GM12878 (cell line): ENCODE results near the gene ZNF302. TPM values are rescaled to one million over a fixed set of nuclear protein-coding genes. Genes with fewer than 3 reads are reported as not detected.

Experiments used
- ATAC-seq: fragments of 200-7000 bp; cut with Tn5 transposase; 3 replicates; pipeline ENCODE4 v1.9.1; 2020; ENCODE audit warnings: mild to moderate bottlenecking, moderate library complexity
- BruUV-seq: library from RNA; stranded (reverse); fragments of 400-500 nt; replicated peaks from 2 replicates; lab custom pipeline; 2021; lab: Mats Ljungman, UMichigan
- CTCF ChIA-PET: fragments of 300-600 bp; sonication (Branson Sonifier 250); formaldehyde crosslinking; extraction: SDS; loops from one replicate; lab custom pipeline; 2021; ENCODE audit warnings: inconsistent platforms; lab: Yijun Ruan, JAX
- POLR2A ChIA-PET: fragments of 350-600 bp; formaldehyde crosslinking; extraction: SDS; loops from one replicate; lab custom pipeline; 2021; ENCODE audit warnings: inconsistent platforms; lab: Charles Lee
- RAD21 ChIA-PET: fragments of 300-600 bp; sonication (Branson Sonifier 250); formaldehyde crosslinking; loops from one replicate; lab custom pipeline; 2023; ENCODE audit warnings: antibody characterized with exemption; ENCODE audit not compliant: unreplicated experiment; lab: Charles Lee
- SMC1A ChIA-PET: fragments of 300-600 bp; sonication (Branson Sonifier 250); formaldehyde crosslinking; loops from one replicate; lab custom pipeline; 2023; ENCODE audit not compliant: unreplicated experiment, uncharacterized antibody; lab: Charles Lee
- DNase-seq: peaks from one replicate; pipeline ENCODE4 v3.0.0-alpha.2; 2011; ENCODE audit warnings: low read depth, low spot score
- FAIRE-seq: peaks from 3 replicates; lab custom pipeline; 2011; peaks lifted over from hg19 to GRCh38; lab: Jason Lieb, UNC
- H2AFZ ChIP-seq: 2 replicates; pipeline ENCODE4 v1.6.0; 2011; ENCODE audit warnings: low read depth, low read length, control low read depth; ENCODE audit not compliant: control insufficient read depth
- H3K27ac ChIP-seq: 2 replicates; pipeline ENCODE4 v1.5.1; 2011; ENCODE audit warnings: control low read depth; ENCODE audit not compliant: control insufficient read depth, insufficient read depth
- H3K27me3 ChIP-seq, 2 experiments: replicated peaks in 1 of 2; 2 replicates each; pipeline versions ENCODE4 v1.6.0 to v1.6.1; 2011; ENCODE audit warnings: low read length in 1 of 2; ENCODE audit not compliant: control insufficient read depth in 2 of 2, insufficient read depth in 2 of 2
- H3K36me3 ChIP-seq, 2 experiments: 2 replicates each; pipeline ENCODE4 v1.5.1; 2011; ENCODE audit warnings: low read length in 1 of 2; ENCODE audit not compliant: control insufficient read depth in 2 of 2, insufficient read depth in 2 of 2
- H3K4me1 ChIP-seq: 2 replicates; pipeline ENCODE4 v1.6.1; 2011; ENCODE audit warnings: mild to moderate bottlenecking, low read length, moderate library complexity, mixed read lengths; ENCODE audit not compliant: control insufficient read depth, insufficient read depth
- H3K4me2 ChIP-seq: 2 replicates; pipeline ENCODE4 v1.6.0; 2011; ENCODE audit warnings: control low read depth; ENCODE audit not compliant: control insufficient read depth, insufficient read depth
- H3K4me3 ChIP-seq: fragments of 200-600 bp; sonication (generic); 2 replicates; pipeline ENCODE4 v1.5.1; 2016
- H3K79me2 ChIP-seq: 2 replicates; pipeline ENCODE4 v1.6.0; 2011; ENCODE audit warnings: low read length; ENCODE audit not compliant: control insufficient read depth, insufficient read depth
- H3K9ac ChIP-seq: 2 replicates; pipeline ENCODE4 v1.8.0; 2011; ENCODE audit warnings: low read length, control low read depth, mixed read lengths; ENCODE audit not compliant: control insufficient read depth, insufficient read depth
- H3K9me3 ChIP-seq: replicated peaks from 3 replicates; pipeline ENCODE4 v1.5.1; 2011; ENCODE audit warnings: mild to moderate bottlenecking, low read length; ENCODE audit not compliant: control insufficient read depth, insufficient read depth
- H4K20me1 ChIP-seq: 2 replicates; pipeline ENCODE4 v1.6.0; 2011; ENCODE audit not compliant: control insufficient read depth, insufficient read depth
- ATF7 ChIP-seq: fragments of 450-650 bp; IDR thresholded peaks from 2 replicates; pipeline ENCODE4 v1.6.1; 2016; ENCODE audit warnings: low read depth, mild to moderate bottlenecking
- ETV6 ChIP-seq, 2 experiments: fragments of 450-650 bp in 1 of 2; IDR thresholded peaks in 1 of 2; conservative IDR thresholded peaks in 1 of 2; 2 replicates each; pipeline ENCODE4 v1.6.1; 2014; ENCODE audit warnings: antibody characterized with exemption in 1 of 2, borderline replicate concordance in 1 of 2, low read depth in 1 of 2, mild to moderate bottlenecking in 1 of 2, moderate library complexity in 1 of 2
- HDAC6 ChIP-seq: fragments of 200-600 bp; sonication (generic); IDR thresholded peaks from one replicate; pipeline ENCODE4 v1.8.0; 2017; ENCODE audit warnings: antibody characterized with exemption; ENCODE audit not compliant: unreplicated experiment
- MTA3 ChIP-seq: IDR thresholded peaks from 2 replicates; pipeline ENCODE4 v1.6.1; 2012; ENCODE audit warnings: low read length, inconsistent platforms, borderline replicate concordance
- RB1 ChIP-seq: fragments of 450-650 bp; formaldehyde crosslinking; IDR thresholded peaks from 2 replicates; pipeline ENCODE4 v1.6.1; 2017; ENCODE audit warnings: mild to moderate bottlenecking, borderline replicate concordance
- WGBS: methylation state at CpG from one replicate; pipeline ENCODE4 v1.1.6; 2016; ENCODE audit warnings: low lambda C conversion rate; ENCODE audit not compliant: insufficient replicate concordance, insufficient coverage; ENCODE audit errors: missing lambda C conversion rate; 5-methylcytosine and 5-hydroxymethylcytosine counted together
- in situ Hi-C: fragments of 300-500 bp; cut with MboI; formaldehyde crosslinking; loops from 9 replicates; pipeline ENCODE4 v1.14.3; 2018; ENCODE audit warnings: mixed read lengths
- intact Hi-C: fragments of 100-400 bp; cut with micrococcal nuclease; formaldehyde crosslinking; loops from one replicate; pipeline ENCODE4 v1.14.2; 2022; ENCODE audit not compliant: unreplicated experiment
- polyA plus RNA-seq, 11 experiments: library from polyadenylated mRNA; depleted of rRNA in 4 of 11; unstranded in 6 of 11; stranded (reverse) in 5 of 11; fragments of >200 nt; fragmentation: Nextera tagmentation in 4 of 11; fragmentation: Illumina TruSeq in 1 of 11; extraction: Ambion mirVana in 4 of 11; extraction: Trizol in 1 of 11; gene quantifications; 1 replicate in 1 of 11; 2 replicates in 10 of 11; pipeline versions ENCODE4 v1.2.1 to v1.2.3, GENCODE V29; 2011 to 2016; ENCODE audit warnings: inconsistent platforms in 2 of 11, missing spikeins in 2 of 11, low read depth in 1 of 11
- total RNA-seq, 4 experiments: library from RNA; depleted of rRNA in 3 of 4; stranded (reverse); fragments of >200 nt in 3 of 4; fragmentation: Illumina TruSeq in 1 of 4; extraction: Trizol in 1 of 4; gene quantifications; 2 replicates each; pipeline versions ENCODE4 v1.2.1 to v1.2.3, GENCODE V29; 2013 to 2021

ZNF302 gene
- total and polyA plus RNA-seq, 10 of the 15 experiments (the other 5 are each of a cell fraction or from before 2014, with no cell fraction given), result 8.4 to 35.4 (median 19.7) TPM

GRCh38 chr19:34671972-34672371 lies 5.5 kb upstream of the ZNF302 start:
- H4K20me1 ChIP-seq, result no peaks in the 10 kb centered on the region

GRCh38 chr19:34673590-34673989 lies 3.9 kb upstream of the ZNF302 start:
- H3K27ac ChIP-seq, result no peak overlapping the region
- peaks cover 3% of the 10 kb centered on the region for H3K79me2 ChIP-seq
- peaks cover 9% of the 10 kb centered on the region for H3K4me1 ChIP-seq
- no TSS peak for BruUV-seq
- ChIA-PET SMC1A (interaction anchor here (0.7 kb wide), 1 partner anchor 36 kb away, joined by 3 read pairs; no protein-coding TSS in a partner anchor), POLR2A (no interaction called here), CTCF (interaction anchor here (1.0 to 1.2 kb wide), 3 partner anchors 12 to 34 kb away, joined by 3 to 6 read pairs (median 3); no protein-coding TSS in a partner anchor), RAD21 (no interaction called here)
- no peaks in the 10 kb centered on the region for H3K27me3 ChIP-seq
- no peaks in the 10 kb centered on the region for H4K20me1 ChIP-seq
- 34% methylated on average over 3 of the region's 3 CpGs for WGBS
- intact Hi-C loops (no loop called here), in situ Hi-C loops (no loop called here)
- ATAC-seq, result no peak
- no peak for FAIRE-seq
- peaks cover 3% of the 10 kb centered on the region for H3K9me3 ChIP-seq
- TF ChIP-seq RB1 (no peak), MTA3 (no peak), HDAC6 (no peak), ATF7 (no peak)
- no peak overlapping the region for H3K4me2 ChIP-seq
- no peak overlapping the region for H3K4me3 ChIP-seq
- no peaks in the 10 kb centered on the region for H3K36me3 ChIP-seq
- H2AFZ ChIP-seq, result no peak overlapping the region
- no peak for DNase-seq
- H3K9ac ChIP-seq, result no peak overlapping the region

More at GRCh38 chr19:34671972-34672371, 5.5 kb upstream of the ZNF302 start:
- Histone ChIP-seq H3K36me3 (no peaks in the 10 kb centered on the region), H2AFZ (no peak overlapping the region), H3K4me1 (peaks cover 6% of the 10 kb centered on the region; the same call in 1 of the 2 replicates), H3K27me3 (no peaks in the 10 kb centered on the region), H3K27ac (no peak overlapping the region)
- ATAC-seq (no peak), DNase-seq (no peak)
- no TSS peak for BruUV-seq
- TF ChIP-seq ATF7 (no peak), ETV6 (conservative IDR thresholded peaks at IDR 0.05 in 1 of 2, IDR thresholded peaks at IDR 0.05 in 1 of 2; ENCODE audit: borderline replicate concordance in 1 of 2, low read depth in 1 of 2) (no peak)
- TF ChIP-seq, all 136 proteins: peak for 0
- in situ Hi-C loops (no loop called here), intact Hi-C loops (no loop called here)
- Histone ChIP-seq H3K79me2 (no peaks in the 10 kb centered on the region), H3K9ac (no peak overlapping the region), H3K9me3 (peaks cover 3% of the 10 kb centered on the region; the same call in 2 of the 3 replicates), H3K4me2 (no peak overlapping the region), H3K4me3 (no peak overlapping the region)
- ChIA-PET POLR2A (no interaction called here), RAD21 (no interaction called here), SMC1A (no interaction called here), CTCF (interaction anchor here (1.0 kb wide), 1 partner anchor 11 kb away, joined by 3 read pairs; no protein-coding TSS in a partner anchor)
- WGBS, result 65% methylated on average over 3 of the region's 3 CpGs
- FAIRE-seq, result no peak
